Renal cortical epithelial cell (primary cell): ENCODE data around the gene MAPK8IP1. TPM values are rescaled to one million over a fixed set of nuclear protein-coding genes. Genes with fewer than 3 reads are reported as not detected.

Experiments used
- DNase-seq: peaks from one replicate; pipeline ENCODE4 v3.0.0-alpha.2; 2011; ENCODE audit warnings: low read depth
- total RNA-seq: library from RNA; depleted of rRNA; stranded (reverse); fragments of >200 nt; gene quantifications from 2 replicates; pipeline ENCODE4 v1.2.3, GENCODE V29; 2014

Gene MAPK8IP1
- total RNA-seq, 1 donor from 2014 or later: 8.7 TPM

DNA sequence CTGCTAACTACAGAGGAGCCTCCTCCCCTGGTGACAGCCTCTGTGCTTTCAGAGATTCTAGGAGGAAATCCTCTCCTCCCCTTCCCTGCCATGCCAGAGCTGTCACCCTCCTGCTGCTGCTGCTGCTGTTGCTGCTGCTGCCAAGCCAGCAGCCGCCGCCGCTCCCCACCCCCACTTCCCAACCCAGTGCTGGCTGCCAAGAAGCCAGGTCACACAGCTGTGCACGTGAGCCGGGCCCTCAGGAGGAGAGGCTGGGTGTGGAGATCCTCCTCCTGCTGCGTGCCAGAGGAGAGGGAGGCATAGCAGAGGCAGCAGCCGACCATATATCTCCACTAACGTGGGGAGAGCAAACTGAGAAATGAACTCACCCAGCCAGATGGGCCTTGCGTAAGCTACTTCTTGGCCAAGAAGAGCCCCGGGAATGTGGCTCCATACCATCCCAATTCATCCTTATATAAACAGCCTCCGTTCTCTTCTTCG, 25.8 kb upstream of the MAPK8IP1 start:
- DNase-seq: peak; percentile 81

DNA sequence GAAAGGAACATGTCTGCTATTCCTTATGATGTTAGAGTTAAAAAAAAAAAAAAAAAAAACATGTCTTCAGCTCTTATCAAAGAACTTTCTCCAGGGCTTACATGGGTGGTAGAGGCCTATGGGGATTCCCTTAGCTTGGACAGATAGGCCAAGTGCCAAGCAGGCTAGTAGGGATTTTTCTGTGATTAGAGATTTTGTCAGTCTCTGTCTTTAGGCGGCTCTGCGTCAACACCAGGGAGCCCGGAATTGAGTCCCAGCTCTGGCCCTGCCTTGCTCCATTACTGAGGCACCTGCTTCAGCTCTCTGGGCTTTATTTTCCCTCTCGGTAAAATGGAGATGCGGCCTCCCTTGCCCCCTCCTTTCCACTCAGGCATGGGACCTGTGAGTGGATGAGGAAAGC, 25.1 kb upstream of the MAPK8IP1 start:
- DNase-seq: no peak

DNA sequence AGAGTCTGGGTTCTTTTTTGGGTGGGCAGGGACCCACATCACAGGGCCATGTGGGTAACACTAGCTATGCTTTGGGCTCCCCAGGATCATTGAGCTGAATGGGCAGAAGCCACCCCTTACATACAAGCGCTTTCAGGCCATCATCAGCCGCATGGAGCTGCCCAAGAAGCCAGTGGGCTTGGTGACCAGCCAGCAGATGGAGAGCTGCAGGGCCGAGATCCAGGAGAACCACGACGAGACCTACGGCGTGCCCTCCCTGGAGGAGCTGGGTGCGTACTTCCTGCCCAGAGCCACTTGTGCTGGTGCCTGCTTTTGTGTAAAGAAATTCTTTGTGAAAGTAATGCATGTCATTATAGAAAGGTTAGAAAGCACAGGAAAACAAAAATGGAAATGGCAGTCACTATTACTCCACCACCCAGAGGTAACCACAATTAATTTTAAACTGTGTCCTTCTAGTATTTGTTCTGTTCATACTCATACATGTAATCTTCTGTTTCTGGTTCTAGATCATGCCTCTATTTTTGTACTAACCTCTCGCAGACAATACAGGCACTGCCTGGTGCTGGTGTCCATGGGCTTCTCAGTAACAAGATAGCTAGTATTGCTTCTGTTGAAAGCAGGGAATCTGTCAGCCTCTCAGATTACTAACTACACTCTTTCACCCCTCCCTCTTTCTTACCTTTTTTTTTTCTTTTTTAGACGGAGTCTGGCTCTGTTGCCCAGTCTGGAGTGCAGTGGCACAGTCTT, 24.5 kb upstream of the MAPK8IP1 start:
- DNase-seq: no peak

DNA sequence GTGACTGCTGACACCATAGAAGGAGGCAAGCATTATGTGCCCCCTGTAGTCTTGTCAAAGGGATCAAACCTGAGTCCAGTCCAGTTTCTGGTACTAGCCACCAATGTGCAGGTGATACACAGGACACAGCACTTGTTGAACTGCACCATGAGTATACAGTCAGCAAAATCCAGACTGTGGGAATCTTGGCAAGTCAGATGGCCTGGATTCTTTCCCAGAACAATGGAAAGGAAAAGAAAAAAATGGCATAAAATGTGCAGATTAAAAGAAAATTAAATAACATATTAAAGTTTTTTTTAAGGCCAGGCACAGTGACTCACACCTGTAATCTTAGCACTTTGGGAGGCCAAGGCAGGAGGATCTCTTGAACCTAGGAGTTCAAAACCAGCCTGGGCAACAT, 21.4 kb upstream of the MAPK8IP1 start:
- no peak for DNase-seq

DNA sequence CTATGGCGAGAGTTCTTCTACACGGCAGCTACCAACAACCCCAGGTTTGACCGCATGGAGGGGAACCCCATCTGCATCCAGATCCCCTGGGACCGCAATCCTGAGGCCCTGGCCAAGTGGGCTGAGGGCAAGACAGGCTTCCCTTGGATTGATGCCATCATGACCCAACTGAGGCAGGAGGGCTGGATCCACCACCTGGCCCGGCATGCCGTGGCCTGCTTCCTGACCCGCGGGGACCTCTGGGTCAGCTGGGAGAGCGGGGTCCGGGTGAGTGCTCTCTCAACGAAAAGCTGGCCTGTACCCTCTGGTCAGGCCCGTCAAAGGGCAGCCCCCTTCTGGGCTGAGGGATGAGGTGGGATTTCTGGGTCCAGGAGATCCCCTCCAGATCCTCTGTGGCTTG, 15.9 kb upstream of the MAPK8IP1 start:
- no peak for DNase-seq

DNA sequence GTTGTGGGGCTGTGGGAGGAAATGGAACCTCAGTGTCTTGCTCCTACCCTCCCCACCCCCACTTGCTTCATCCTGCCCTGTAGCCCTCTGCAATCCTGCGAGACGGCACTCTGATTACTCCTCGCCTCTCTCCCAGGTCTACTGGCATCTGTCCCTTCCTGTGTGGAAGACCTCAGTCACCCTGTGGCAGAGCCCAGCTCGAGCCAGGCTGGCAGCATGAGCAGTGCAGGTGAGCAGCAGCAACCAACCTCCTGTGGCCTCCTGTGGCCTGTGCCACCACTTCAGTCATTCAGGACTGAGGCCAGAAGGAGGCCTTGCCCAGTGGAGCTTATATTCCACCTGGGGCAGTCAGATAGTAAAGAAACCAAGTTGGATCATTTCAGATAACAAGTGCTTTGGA, 14.7 kb upstream of the MAPK8IP1 start:
- no peak for DNase-seq

DNA sequence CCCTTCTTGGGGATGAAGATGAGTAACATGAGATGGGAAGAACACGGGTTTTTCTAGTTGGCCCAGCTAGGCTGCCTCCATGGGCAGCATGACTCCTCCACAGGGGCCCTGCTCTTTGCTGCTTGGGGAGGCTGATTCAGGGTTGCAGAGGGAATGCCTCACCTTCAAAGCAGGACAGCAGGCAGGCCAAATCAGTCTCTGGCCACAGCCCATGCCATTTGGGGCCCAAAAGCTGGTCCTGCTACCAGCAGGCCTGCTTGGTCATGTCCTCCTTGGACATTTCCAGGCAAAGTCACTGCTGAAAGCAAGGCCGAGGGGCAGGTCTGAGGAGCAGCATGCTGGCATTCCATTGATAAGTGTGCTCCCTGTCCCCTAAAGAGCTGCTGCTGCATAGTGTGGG, 13.8 kb upstream of the MAPK8IP1 start:
- DNase-seq: no peak

DNA sequence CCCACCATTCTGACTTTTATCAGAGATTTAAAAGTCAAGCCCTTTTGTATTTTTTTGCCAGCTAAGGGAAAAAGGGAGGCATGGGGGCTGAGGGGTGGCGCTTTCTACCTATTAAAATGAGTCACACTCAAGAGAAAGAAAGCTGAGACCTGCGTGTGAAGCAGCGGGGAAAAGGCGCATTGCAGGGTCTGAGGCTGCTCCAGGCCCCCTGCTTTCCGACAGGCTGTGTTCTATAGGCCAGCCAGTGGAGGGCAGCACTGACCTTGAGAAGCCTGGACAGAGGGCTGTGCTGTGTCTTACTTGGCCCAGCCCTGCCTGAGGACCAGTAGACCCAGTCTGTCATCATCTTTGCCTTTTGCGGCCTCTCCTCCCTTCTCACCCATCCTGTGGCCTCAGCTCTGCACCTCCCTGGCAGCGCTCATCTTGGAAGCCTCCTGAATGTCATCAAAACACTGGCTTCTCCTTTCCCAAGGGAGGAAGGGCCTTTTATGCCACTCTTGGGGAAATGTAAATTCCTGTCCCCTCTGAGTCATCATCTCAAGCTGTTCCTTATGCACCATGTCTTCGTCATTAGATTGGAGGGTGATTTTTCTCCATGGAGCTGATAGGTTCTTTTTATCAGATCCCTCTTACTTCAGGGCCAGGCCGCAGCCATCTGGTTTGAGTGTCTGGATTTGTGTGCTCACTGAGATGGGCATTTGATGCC, 12.6 kb upstream of the MAPK8IP1 start:
- DNase-seq: peak; percentile 27

DNA sequence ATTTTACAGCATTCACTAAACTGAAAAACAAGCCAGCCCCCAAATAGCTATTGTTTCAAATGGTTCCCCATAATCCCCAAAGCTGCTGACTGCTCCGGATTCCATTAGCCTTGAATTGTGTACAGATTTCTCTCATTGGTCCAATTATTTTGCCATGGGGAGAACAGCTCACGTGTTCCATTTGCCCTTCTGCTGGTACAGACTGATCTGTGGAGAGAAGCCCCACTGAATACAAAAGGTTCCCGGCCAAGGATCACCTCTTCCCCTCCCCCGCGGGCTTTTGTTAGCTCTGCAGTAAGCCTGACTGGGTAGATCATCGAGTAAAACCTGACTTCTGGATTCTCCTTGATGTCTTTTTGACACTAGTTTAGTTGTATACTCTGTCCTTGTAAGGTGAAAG, 9.1 kb upstream of the MAPK8IP1 start:
- no peak for DNase-seq

DNA sequence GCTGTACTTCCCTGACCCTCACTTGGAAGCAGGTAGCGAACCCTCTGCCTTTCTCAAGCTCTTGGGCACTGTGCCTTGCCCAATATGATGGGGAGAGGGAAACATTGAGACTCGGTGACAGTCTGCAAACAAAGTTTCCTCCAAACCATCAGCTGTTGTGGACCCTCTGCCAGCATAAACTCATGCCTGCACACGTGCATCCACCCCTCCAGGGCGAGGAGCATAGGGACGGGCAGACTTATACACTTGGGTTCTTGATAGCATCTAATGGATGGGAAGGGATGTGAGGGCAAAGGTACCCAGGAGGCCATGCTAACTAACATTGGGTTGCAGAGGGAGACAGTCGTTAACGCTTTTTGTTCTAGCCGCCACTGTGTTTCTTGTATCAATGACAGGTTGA, 8.2 kb upstream of the MAPK8IP1 start:
- no peak for DNase-seq

DNA sequence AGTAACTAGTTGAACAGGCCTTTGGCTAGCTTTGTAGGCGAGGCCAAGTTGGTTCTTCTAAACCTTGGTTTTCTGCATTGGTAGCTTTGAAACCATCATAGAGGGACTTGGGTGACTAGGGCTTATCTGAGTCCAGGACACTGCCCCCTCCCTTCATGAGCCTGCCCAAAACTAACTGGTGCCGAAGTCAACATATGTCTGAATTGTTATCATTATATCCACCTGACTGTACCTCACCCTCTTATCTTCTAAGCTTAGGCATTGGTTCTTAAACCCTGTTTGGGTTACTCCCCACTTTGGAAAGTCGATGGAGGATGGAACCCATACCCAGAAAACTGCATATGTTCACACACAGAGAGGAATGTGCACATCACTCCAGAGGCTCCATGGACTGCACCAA, 7.6 kb upstream of the MAPK8IP1 start:
- DNase-seq: no peak

DNA sequence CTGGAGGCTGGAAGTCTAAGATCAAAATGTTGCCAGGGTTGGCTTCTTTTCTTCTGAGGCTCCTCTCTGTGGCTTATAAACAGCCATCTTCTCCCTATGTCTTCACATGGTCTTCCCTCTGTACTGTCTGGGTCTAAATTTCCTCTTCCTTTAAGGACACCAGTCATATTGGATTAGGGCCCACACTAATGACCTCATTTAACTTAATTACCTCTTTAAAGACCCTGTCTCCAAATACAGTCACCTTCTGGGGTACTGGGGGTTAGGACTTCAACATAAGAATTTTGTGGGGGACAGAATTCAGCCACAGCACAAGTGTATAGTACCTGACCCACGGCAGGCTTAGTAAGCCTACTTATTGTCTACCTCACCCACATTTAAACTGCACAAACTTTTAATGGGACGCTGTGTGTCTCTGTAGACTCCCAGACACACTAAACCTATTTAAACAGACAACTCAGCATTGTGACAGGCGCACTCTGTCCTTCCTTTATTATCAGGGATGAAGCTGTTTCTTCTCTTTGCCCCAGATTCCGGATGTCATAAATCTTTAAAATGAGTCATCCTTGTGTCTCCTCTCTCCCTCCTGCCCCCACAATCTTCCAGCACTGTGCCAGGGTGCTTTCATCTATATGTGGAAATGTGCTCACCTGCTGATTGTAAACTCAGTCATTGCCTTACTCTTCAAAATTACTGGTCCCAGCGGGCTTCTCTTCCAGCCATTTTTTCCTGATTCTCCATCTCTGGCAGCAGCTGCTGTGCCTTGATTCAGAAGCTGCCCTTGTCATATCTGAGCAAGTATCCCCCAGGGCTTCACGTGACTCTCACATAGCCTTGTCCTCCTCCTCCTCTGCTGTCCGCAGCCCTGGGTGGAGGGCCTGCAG, 5.4 kb upstream of the MAPK8IP1 start:
- DNase-seq: peak; percentile 28

DNA sequence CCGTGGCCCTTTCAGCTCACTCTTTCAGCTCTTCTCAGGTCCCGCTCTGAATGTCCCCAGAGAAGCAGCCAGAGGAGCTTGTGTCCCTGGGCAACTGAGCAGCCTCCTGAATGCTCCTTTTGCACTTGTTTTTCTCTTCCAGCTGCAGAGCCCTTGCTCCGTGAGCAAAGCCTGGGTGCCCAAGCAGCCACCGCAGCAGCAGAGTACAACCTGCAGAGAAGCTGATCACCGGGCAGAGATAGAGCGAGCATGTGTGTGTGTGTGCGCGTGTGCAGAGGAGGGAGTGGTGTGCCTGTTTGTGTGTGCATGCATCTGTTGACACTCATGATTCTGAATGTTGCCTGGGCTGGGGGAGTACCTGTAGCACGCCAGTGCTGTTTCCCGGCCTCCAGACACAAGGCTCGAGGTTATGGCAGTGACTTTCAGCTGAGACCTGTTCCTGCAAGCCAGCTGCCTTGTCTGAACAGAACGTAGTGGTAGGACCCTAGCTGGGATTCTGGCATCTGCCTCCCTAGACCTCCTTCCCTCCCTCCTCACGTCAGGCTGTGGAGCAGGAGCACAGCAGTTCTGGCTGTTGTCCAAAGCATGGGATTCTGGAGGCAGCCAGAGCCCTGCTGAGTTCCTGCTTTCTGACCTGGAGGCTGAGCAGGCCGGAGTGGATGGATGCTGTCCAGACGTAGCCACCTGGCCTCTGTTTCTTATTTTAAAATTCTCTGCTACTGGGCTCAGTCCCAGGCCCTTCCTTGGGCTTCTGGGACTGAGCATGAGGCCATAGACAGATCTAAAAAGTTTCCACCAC, 4.5 kb upstream of the MAPK8IP1 start:
- no peak for DNase-seq

DNA sequence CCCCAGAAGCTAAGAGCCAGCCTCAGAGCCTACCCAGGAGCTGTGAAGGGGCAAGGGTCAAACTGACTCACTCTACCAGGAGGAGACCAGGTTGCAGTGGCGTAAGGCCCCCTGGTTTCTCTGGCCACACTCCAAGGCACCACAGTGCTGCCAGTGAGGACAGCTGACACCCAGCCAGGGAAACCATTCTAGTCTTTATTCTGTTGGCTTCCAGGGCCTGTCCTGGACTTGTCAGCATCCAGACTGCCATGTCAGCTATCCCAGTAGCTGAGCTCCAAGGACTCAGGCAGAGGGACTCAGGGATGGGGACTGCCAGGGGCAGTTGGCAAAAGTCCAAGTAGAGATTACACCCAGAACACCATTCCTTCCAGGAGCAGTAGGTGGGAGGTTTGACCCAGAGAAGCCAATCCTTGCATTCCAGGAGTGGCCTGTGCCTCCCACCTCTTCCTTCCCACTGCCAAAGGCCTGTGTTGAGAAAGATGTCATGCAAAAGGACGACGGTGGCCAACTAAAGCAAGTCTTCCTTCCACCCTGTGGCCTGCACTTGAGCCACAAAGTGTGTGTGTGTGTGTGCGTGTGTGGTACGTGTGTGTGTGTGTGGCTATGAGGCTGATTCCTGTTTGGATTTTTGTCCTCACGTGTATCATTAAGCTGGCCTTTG, 3.6 kb upstream of the MAPK8IP1 start:
- peak; percentile 63 for DNase-seq

DNA sequence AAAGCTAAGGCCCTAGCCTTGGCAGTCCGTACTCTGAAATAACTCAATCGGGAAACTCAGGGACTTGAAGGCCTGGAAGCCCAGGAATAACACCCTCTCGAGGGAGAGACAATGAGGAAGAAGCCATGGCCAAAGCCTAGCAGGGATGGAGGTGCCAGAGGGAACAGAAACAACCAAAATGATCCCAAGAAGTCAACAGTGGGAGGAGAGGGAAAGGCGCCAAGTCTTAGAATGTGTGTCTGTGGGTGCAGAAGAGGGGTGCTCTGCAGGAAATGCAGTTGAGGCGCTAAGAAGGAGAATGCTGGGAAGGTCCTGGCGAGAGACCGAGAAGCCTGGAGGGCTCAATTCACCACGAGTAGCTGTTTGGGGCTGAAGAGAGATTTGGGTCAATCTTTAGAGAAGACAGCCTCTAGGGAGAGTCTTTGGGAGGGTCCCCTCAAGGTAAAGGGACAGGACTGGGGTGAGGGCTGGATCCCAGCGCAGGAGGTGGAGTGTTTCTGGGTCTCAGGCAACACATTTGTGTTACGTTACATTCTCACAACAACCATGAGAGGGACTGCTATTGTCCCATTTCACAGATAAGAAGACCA, 760 bp upstream of the MAPK8IP1 start:
- no peak for DNase-seq

DNA sequence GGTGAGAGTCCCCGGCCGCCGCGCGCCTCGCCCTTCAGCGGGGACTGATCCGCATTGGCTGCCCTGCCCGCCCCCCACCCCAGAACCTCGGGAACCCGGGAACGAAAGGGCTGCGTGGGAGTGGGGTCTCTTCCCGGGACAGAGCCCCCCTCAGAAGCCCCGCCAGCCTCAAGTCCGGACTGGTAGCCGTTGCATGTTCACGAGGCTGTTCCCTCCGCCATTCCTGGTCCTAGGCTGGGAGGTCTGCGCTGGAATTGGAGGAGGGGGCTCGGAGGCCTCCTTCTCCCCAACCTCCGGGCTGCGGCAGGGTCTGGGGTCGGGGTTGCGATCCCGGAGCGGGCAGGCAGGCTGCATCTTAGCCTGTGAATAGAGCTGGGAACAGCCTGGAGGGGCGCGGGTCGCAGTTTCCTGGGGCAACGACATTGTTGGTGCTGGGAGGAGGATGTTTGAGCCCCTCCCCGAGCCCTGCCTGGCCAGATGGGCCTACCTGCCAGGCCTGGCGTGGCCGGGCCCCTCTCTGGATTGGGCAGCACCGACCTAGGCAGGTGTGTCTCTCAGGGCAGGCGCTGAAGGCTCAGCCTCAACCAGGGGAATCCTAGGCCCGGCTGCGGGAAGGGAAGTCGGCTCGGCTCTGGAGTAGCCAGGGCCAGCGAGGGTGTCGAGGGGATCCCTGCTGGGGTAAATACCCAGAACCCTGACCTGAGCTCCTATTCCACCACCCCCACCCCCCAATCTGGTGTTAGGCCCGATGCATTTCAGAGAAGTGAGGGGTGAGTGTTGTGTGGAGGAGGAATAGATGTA, 670 bp downstream of the MAPK8IP1 start:
- DNase-seq: no peak

DNA sequence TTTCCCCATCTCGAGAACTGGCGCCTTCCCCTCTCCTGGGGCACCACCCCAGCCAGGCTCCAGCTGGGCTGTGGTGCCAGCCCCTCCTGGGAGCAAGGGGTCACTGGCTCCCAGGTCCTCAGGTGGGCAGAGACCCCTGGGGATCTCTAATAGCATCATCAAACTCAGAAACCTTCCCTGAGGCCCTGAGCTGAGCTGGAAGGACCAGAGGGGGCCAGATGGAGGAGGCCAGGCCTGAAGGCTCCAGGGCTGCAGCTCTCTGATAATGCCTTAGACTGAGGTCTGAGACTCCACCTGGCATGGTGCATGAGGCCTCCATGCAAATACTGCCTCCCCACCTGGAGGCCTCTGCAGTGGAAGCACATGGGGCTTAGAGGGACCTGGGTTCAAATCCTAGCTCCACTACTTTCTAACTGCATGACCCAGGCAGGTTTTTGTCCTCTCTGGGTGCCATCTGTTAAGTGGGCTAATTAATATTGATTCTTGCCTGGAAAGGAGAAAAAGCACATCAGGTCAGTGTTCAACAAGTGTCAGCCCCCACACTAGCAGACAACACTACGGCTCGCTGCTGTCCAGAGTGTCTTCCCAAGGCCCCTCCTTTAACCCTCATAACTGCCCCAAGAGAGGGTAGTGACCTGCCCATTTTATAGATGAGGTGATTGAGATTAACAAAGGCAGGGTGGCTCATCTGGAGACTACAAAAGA, 1.5 kb downstream of the MAPK8IP1 start:
- DNase-seq: no peak

DNA sequence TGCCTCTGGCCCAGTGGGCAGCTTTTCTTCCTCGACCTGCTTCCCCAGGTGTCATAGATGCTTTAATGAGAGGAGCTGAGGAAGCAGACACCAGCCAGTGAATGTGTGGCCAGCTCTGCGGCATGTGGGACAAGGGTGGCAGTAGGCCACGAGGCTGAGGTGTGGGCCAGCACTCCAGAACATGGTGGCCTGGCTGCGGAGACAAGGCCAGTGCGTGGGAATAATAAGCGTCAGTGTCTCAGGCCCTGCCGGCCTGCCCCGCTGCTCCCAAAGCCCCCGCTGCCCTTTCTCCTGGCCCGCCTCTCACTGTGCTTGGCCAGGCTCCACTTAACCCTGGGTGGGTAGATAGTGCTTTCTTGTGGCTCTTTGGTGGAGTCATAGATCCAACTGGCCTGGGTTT, 2.1 kb downstream of the MAPK8IP1 start:
- DNase-seq: no peak

DNA sequence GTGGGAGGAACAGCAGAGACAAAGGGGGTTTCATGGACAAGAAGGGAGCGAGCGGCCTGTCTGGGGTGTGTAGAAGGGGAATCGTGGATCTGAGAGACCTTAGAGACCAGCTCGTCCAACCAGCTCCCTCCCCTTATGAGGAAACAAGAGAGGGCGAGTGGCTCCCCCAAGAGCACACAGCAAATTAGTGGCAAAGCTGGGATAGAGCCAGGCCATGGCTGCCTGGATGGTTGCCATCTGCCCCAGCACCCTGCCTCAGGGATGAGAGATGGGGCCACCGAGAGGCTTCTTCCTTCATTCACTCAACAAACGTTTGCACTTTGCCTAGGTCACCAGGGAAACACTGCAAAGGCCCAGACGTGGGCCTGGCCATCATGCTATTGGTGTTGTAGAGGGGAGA, 4.1 kb downstream of the MAPK8IP1 start:
- no peak for DNase-seq
